Upper lobe of left lung (tissue), 4 donors: Measurements from ENCODE around the gene SYMPK.

ENCODE experiments used
- CTCF ChIP-seq, 6 experiments: fragments of 450-650 bp in 4 of 6; fragments of 200-600 bp in 2 of 6; sonication (generic) in 2 of 6; IDR thresholded peaks; one replicate each; pipeline ENCODE4 v1.5.1; 2016 to 2019; ENCODE audit warnings: antibody characterized with exemption in 6 of 6
- EP300 ChIP-seq, 4 donors: sonication (generic); formaldehyde crosslinking; IDR thresholded peaks; one replicate each; pipeline ENCODE4 v1.5.1; 2017; ENCODE audit warnings: antibody characterized with exemption in 4 of 4, control low read depth in 2 of 4
- POLR2A ChIP-seq, 4 donors: fragments of 450-650 bp; IDR thresholded peaks; one replicate each; pipeline ENCODE4 v1.5.1; 2016 to 2017; ENCODE audit warnings: antibody characterized with exemption in 4 of 4, mild to moderate bottlenecking in 2 of 4
- POLR2AphosphoS5 ChIP-seq, 2 donors: sonication (generic); formaldehyde crosslinking; IDR thresholded peaks; one replicate each; pipeline ENCODE4 v1.5.1; 2017; ENCODE audit warnings: antibody characterized with exemption in 2 of 2

GRCh38 chr19:45852983-45853382 is 10.0 kb downstream of the SYMPK start:
- peak in 1 of 4 donors; percentile 42 for TF ChIP-seq POLR2A (IDR thresholded peaks at IDR 0.05)
- no peak for TF ChIP-seq CTCF (IDR thresholded peaks at IDR 0.05)
- TF ChIP-seq POLR2AphosphoS5 (IDR thresholded peaks at IDR 0.05) = peak; percentile 10 to 62
- peak in 1 of 4 donors; percentile 58 for TF ChIP-seq EP300 (IDR thresholded peaks at IDR 0.05)
